Measurements from ENCODE around the gene OR52E1.
"Not testable (repeated sequence)": the region's sequence is repeated elsewhere in the genome, so short reads cannot be mapped to it uniquely, and the experiment has no call there.

OR52E1 gene

GRCh38 chr11:5046226-5046625 lies 23.1 kb upstream of the OR52E1 start, which contains the start of gene OR52J3:
Gene OR52J3, plus strand, starts transcription at chr11:5046526. Its CDS starts 0 bp downstream, at chr11:5046526.
- no peak within 1 kb of the TSS for H2AFZ ChIP-seq (ENCODE audit: low read depth, low read length)

DNA sequence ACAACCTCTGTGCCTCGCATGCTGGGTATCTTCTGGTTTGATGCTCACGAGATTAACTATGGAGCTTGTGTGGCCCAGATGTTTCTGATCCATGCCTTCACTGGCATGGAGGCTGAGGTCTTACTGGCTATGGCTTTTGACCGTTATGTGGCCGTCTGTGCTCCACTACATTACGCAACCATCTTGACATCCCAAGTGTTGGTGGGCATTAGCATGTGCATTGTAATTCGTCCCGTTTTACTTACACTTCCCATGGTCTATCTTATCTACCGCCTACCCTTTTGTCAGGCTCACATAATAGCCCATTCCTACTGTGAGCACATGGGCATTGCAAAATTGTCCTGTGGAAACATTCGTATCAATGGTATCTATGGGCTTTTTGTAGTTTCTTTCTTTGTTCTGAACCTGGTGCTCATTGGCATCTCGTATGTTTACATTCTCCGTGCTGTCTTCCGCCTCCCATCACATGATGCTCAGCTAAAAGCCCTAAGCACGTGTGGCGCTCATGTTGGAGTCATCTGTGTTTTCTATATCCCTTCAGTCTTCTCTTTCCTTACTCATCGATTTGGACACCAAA lies 22.5 kb upstream of the OR52E1 start:
- H3K4me3 ChIP-seq (ENCODE audit: low read depth in 1 of 2, low read length in 2 of 2): no peak overlapping the region
- no peak overlapping the region for H2AFZ ChIP-seq (ENCODE audit: low read depth, low read length)
- H3K9me3 ChIP-seq (ENCODE audit: insufficient read depth, low read length, severe bottlenecking): no peaks in the 10 kb centered on the region
- TF ChIP-seq EZH2 (IDR thresholded peaks at IDR 0.05; ENCODE audit: borderline replicate concordance, low read depth, low read length, severe bottlenecking): no peak
- TF ChIP-seq, protein P1, sequence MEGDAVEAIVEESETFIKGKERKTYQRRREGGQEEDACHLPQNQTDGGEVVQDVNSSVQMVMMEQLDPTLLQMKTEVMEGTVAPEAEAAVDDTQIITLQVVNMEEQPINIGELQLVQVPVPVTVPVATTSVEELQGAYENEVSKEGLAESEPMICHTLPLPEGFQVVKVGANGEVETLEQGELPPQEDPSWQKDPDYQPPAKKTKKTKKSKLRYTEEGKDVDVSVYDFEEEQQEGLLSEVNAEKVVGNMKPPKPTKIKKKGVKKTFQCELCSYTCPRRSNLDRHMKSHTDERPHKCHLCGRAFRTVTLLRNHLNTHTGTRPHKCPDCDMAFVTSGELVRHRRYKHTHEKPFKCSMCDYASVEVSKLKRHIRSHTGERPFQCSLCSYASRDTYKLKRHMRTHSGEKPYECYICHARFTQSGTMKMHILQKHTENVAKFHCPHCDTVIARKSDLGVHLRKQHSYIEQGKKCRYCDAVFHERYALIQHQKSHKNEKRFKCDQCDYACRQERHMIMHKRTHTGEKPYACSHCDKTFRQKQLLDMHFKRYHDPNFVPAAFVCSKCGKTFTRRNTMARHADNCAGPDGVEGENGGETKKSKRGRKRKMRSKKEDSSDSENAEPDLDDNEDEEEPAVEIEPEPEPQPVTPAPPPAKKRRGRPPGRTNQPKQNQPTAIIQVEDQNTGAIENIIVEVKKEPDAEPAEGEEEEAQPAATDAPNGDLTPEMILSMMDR (IDR thresholded peaks at IDR 0.05; ENCODE audit: borderline replicate concordance, extremely low read depth, low read length, poor library complexity, severe bottlenecking): no peak
- DNase-seq (no peak), ATAC-seq (ENCODE audit: insufficient read depth, low read depth) (no peak)
- H3K4me2 ChIP-seq (ENCODE audit: insufficient read depth, low read length): no peak overlapping the region
- no peaks in the 10 kb centered on the region for H3K27me3 ChIP-seq (ENCODE audit: insufficient read depth, low read length, poor library complexity)
- H3K79me2 ChIP-seq (ENCODE audit: insufficient read depth, low read length): no peaks in the 10 kb centered on the region
- no peak overlapping the region for H3K27ac ChIP-seq (ENCODE audit: low read length)
- no peaks in the 10 kb centered on the region for H3K4me1 ChIP-seq (ENCODE audit: insufficient read depth, low read length)
- H3K9ac ChIP-seq (ENCODE audit: low read depth, low read length): no peak overlapping the region
- no peaks in the 10 kb centered on the region for H4K20me1 ChIP-seq (ENCODE audit: insufficient read depth, low read length)
- H3K36me3 ChIP-seq (ENCODE audit: insufficient read depth, low read length): no peaks in the 10 kb centered on the region

More at GRCh38 chr11:5046226-5046625, 23.1 kb upstream of the OR52E1 start, which contains the start of gene OR52J3:
- no peak within 1 kb of the TSS for H3K4me3 ChIP-seq (ENCODE audit: low read depth in 1 of 2, low read length in 2 of 2)
- H3K27ac ChIP-seq (ENCODE audit: low read length): no peak within 1 kb of the TSS
- H3K27me3 ChIP-seq (ENCODE audit: insufficient read depth, low read length, poor library complexity): no peaks in the 10 kb centered on the region
- H3K4me1 ChIP-seq (ENCODE audit: insufficient read depth, low read length): no peaks in the 10 kb centered on the region
- H4K20me1 ChIP-seq (ENCODE audit: insufficient read depth, low read length): no peaks in the 10 kb centered on the region
- H3K4me2 ChIP-seq (ENCODE audit: insufficient read depth, low read length): no peak within 1 kb of the TSS
- DNase-seq (no peak), ATAC-seq (ENCODE audit: insufficient read depth, low read depth) (no peak)
- no peaks in the 10 kb centered on the region for H3K9me3 ChIP-seq (ENCODE audit: insufficient read depth, low read length, severe bottlenecking)
- no peaks in the 10 kb centered on the region for H3K79me2 ChIP-seq (ENCODE audit: insufficient read depth, low read length)
- TF ChIP-seq, protein P1 (IDR thresholded peaks at IDR 0.05; ENCODE audit: borderline replicate concordance, extremely low read depth, low read length, poor library complexity, severe bottlenecking): no peak
- TF ChIP-seq EZH2 (IDR thresholded peaks at IDR 0.05; ENCODE audit: borderline replicate concordance, low read depth, low read length, severe bottlenecking): no peak
- no peaks in the 10 kb centered on the region for H3K36me3 ChIP-seq (ENCODE audit: insufficient read depth, low read length)
- no peak within 1 kb of the TSS for H3K9ac ChIP-seq (ENCODE audit: low read depth, low read length)

DNA sequence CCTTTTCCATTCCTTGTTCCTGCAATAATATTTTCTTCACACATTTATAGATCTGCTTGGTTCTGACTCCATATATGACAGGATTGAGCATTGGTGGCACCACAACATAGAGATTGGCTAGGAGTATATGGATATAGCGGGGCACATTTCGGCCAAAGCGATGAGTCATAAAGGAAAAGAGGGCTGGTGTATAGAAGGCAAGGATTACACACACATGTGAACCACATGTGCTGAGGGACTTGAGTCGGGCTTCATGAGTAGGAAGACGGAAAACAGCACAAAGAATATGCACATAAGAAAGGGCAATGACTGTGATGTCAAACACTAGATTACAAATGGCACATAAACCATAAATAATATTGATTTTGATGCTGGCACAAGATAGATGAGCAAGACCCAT lies 10.7 kb upstream of the OR52E1 start:
- H3K9ac ChIP-seq (ENCODE audit: low read depth, low read length); H4K20me1 ChIP-seq (ENCODE audit: insufficient read depth, low read length); H3K4me2 ChIP-seq (ENCODE audit: insufficient read depth, low read length); H3K27ac ChIP-seq (ENCODE audit: low read length); H3K79me2 ChIP-seq (ENCODE audit: insufficient read depth, low read length); H3K9me3 ChIP-seq (ENCODE audit: insufficient read depth, low read length, severe bottlenecking); H3K4me1 ChIP-seq (ENCODE audit: insufficient read depth, low read length); H3K36me3 ChIP-seq (ENCODE audit: insufficient read depth, low read length); H2AFZ ChIP-seq (ENCODE audit: low read depth, low read length); DNase-seq; ATAC-seq (ENCODE audit: insufficient read depth, low read depth); H3K4me3 ChIP-seq (ENCODE audit: low read depth in 1 of 2, low read length in 2 of 2); H3K27me3 ChIP-seq (ENCODE audit: insufficient read depth, low read length, poor library complexity): not testable (repeated sequence)

DNA sequence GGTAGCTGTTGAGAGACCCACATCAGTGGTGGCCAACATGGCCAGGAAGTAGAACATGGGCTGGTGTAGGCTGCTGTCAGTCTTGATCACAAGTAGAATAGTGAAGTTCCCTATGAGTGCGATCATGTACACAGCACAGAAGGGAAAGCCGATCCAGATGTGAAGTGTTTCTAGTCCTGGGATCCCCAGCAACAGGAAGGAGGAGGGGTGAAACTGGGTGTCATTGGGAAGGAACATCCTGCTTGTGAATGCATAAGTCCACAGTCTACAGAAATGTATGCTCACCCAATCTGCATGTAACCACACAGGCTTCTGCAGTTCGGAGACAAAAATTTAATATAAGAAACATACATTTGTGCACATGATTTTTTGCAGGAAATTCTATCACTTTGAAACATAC lies 10.0 kb upstream of the OR52E1 start, which contains the start of gene OR52E2:
OR52E2 (minus strand) TSS at position 237 of the 400 bp plus-strand sequence; CDS start at position 237, 0 bp downstream.
- no peak for DNase-seq
- no peaks in the 10 kb centered on the region for H3K4me1 ChIP-seq (ENCODE audit: insufficient read depth, low read length)
- H3K27me3 ChIP-seq (ENCODE audit: insufficient read depth, low read length, poor library complexity): no peaks in the 10 kb centered on the region
- H3K4me3 ChIP-seq (ENCODE audit: low read depth in 1 of 2, low read length in 2 of 2): no peak within 1 kb of the TSS
- no peak within 1 kb of the TSS for H3K4me2 ChIP-seq (ENCODE audit: insufficient read depth, low read length)
- no peaks in the 10 kb centered on the region for H3K79me2 ChIP-seq (ENCODE audit: insufficient read depth, low read length)
- no peak for TF ChIP-seq EZH2 (IDR thresholded peaks at IDR 0.05; ENCODE audit: borderline replicate concordance, low read depth, low read length, severe bottlenecking)
- TF ChIP-seq, protein P1 (IDR thresholded peaks at IDR 0.05; ENCODE audit: borderline replicate concordance, extremely low read depth, low read length, poor library complexity, severe bottlenecking): no peak
- no peaks in the 10 kb centered on the region for H3K36me3 ChIP-seq (ENCODE audit: insufficient read depth, low read length)
- H3K27ac ChIP-seq (ENCODE audit: low read length): no peak within 1 kb of the TSS
- H3K9ac ChIP-seq (ENCODE audit: low read depth, low read length): no peak within 1 kb of the TSS
- H3K9me3 ChIP-seq (ENCODE audit: insufficient read depth, low read length, severe bottlenecking): no peaks in the 10 kb centered on the region
- no peaks in the 10 kb centered on the region for H4K20me1 ChIP-seq (ENCODE audit: insufficient read depth, low read length)
- no peak within 1 kb of the TSS for H2AFZ ChIP-seq (ENCODE audit: low read depth, low read length)
- ATAC-seq (ENCODE audit: insufficient read depth, low read depth): no peak

All from DND-41 (cell line).